IMR-90 (cell line): ENCODE results near the gene CLTCL1. TPM values are rescaled to one million over a fixed set of nuclear protein-coding genes. Genes with fewer than 3 reads are reported as not detected.

Source experiments
- ATAC-seq: fragments of 200-7000 bp; cut with Tn5 transposase; 2 replicates; pipeline ENCODE4 v1.9.1; 2020; ENCODE audit warnings: low read depth, mild to moderate bottlenecking, moderate library complexity
- BruUV-seq: library from RNA; stranded (reverse); fragments of 400-500 nt; replicated peaks from 2 replicates; lab custom pipeline; 2021; lab: Mats Ljungman, UMichigan
- CTCF ChIA-PET: fragments of 300-600 bp; formaldehyde crosslinking; extraction: SDS; loops from one replicate; lab custom pipeline; 2021; ENCODE audit warnings: antibody characterized with exemption; lab: Yijun Ruan, JAX
- POLR2A ChIA-PET: fragments of 300-600 bp; sonication (Branson Sonifier 250); formaldehyde crosslinking; loops from one replicate; lab custom pipeline; 2022; ENCODE audit warnings: antibody characterized with exemption; ENCODE audit not compliant: unreplicated experiment; lab: Charles Lee
- DNase-seq: peaks from one replicate; pipeline ENCODE4 v3.0.0; 2013
- H2AFZ ChIP-seq: replicated peaks from 2 replicates; pipeline ENCODE3; 2013; ENCODE audit warnings: low read length, mild to moderate bottlenecking; ENCODE audit not compliant: poor library complexity
- H2AK5ac ChIP-seq: 2 replicates; pipeline ENCODE4 v1.6.1; 2013; ENCODE audit warnings: low read depth, low read length, inconsistent platforms
- H2AK9ac ChIP-seq: replicated peaks from 2 replicates; pipeline ENCODE3; 2013; ENCODE audit warnings: mild to moderate bottlenecking, low read depth, low read length, moderate library complexity; ENCODE audit not compliant: poor library complexity
- H2BK120ac ChIP-seq: 2 replicates; pipeline ENCODE4 v1.6.1; 2013; ENCODE audit warnings: low read depth, low read length, inconsistent platforms
- H2BK15ac ChIP-seq: 3 replicates; pipeline ENCODE4 v1.6.1; 2013; ENCODE audit warnings: low read depth, low read length, inconsistent platforms
- H2BK20ac ChIP-seq: 2 replicates; pipeline ENCODE4 v1.6.1; 2013; ENCODE audit warnings: low read depth, mild to moderate bottlenecking, inconsistent platforms, low read length, moderate library complexity
- H2BK5ac ChIP-seq: 2 replicates; pipeline ENCODE4 v1.6.1; 2013; ENCODE audit warnings: mild to moderate bottlenecking, low read depth, low read length, inconsistent platforms; ENCODE audit not compliant: poor library complexity, severe bottlenecking
- H3K14ac ChIP-seq: replicated peaks from 2 replicates; pipeline ENCODE4 v1.6.1; 2013; ENCODE audit warnings: low read depth, low read length, inconsistent platforms
- H3K18ac ChIP-seq: 2 replicates; pipeline ENCODE4 v1.6.1; 2013; ENCODE audit warnings: low read depth, low read length, control low read depth
- H3K23ac ChIP-seq: 2 replicates; pipeline ENCODE4 v1.6.1; 2013; ENCODE audit warnings: low read depth, low read length, inconsistent platforms
- H3K27ac ChIP-seq: 2 replicates; pipeline ENCODE4 v1.5.1; 2013; ENCODE audit warnings: mild to moderate bottlenecking, control low read depth, low read length; ENCODE audit not compliant: insufficient read depth
- H3K27me3 ChIP-seq: 2 replicates; pipeline ENCODE4 v1.6.1; 2013; ENCODE audit warnings: low read length; ENCODE audit not compliant: control insufficient read depth, insufficient read depth
- H3K36me3 ChIP-seq: 2 replicates; pipeline ENCODE4 v1.6.1; 2013; ENCODE audit warnings: low read length, mixed read lengths; ENCODE audit not compliant: control insufficient read depth, insufficient read depth
- H3K4ac ChIP-seq: 2 replicates; pipeline ENCODE4 v1.6.1; 2013; ENCODE audit warnings: low read depth, low read length, inconsistent platforms
- H3K4me1 ChIP-seq: 2 replicates; pipeline ENCODE4 v1.6.1; 2013; ENCODE audit warnings: low read length, mixed read lengths; ENCODE audit not compliant: control insufficient read depth, insufficient read depth
- H3K4me2 ChIP-seq: 2 replicates; pipeline ENCODE4 v1.6.1; 2013; ENCODE audit warnings: low read depth, mild to moderate bottlenecking, control low read depth, low read length, moderate library complexity
- H3K4me3 ChIP-seq: 2 replicates; pipeline ENCODE4 v1.5.1; 2013; ENCODE audit warnings: low read depth, mild to moderate bottlenecking, control low read depth, low read length, moderate library complexity; ENCODE audit not compliant: insufficient read depth
- H3K56ac ChIP-seq: 2 replicates; pipeline ENCODE4 v1.6.1; 2013; ENCODE audit warnings: low read length, inconsistent platforms; ENCODE audit not compliant: insufficient read depth; ENCODE audit errors: extremely low read depth
- H3K79me1 ChIP-seq, 2 experiments: 2 replicates each; pipeline ENCODE4 v1.6.1; 2013; ENCODE audit warnings: low read length in 2 of 2, inconsistent platforms in 1 of 2, low read depth in 1 of 2
- H3K9ac ChIP-seq: 2 replicates; pipeline ENCODE4 v1.6.1; 2013; ENCODE audit warnings: low read depth, low read length, control low read depth
- H3K9me1 ChIP-seq: 2 replicates; pipeline ENCODE4 v1.6.1; 2013; ENCODE audit warnings: low read length, inconsistent platforms; ENCODE audit not compliant: insufficient read depth
- H3K9me3 ChIP-seq: 2 replicates; pipeline ENCODE4 v1.6.1; 2013; ENCODE audit warnings: low read length; ENCODE audit not compliant: control insufficient read depth, insufficient read depth
- H4K20me1 ChIP-seq: 2 replicates; pipeline ENCODE4 v1.6.1; 2013; ENCODE audit warnings: low read length, inconsistent platforms; ENCODE audit not compliant: insufficient read depth
- H4K5ac ChIP-seq: 2 replicates; pipeline ENCODE4 v1.6.1; 2013; ENCODE audit warnings: mild to moderate bottlenecking, low read depth, low read length, control low read depth
- H4K8ac ChIP-seq, 2 experiments: 2 replicates each; pipeline ENCODE4 v1.6.1; 2013; ENCODE audit warnings: low read depth in 2 of 2, low read length in 2 of 2, control low read depth in 1 of 2, inconsistent platforms in 1 of 2
- H4K91ac ChIP-seq: 2 replicates; pipeline ENCODE4 v1.6.1; 2013; ENCODE audit warnings: low read depth, low read length, inconsistent platforms; ENCODE audit not compliant: insufficient read depth
- BHLHE40 ChIP-seq: fragments of 150-350 bp; IDR thresholded peaks from 2 replicates; pipeline ENCODE4 v1.6.1; 2016; ENCODE audit warnings: mild to moderate bottlenecking, low read depth, low read length
- FOS ChIP-seq: fragments of 150-350 bp; IDR thresholded peaks from 2 replicates; pipeline ENCODE4 v1.6.1; 2016; ENCODE audit warnings: low read depth, low read length
- WGBS, 2 experiments: methylation state at CpG; one replicate each; pipeline versions ENCODE4 v1.1.5 to v1.1.7; 2013; ENCODE audit warnings: missing lambda C conversion rate in 2 of 2; ENCODE audit not compliant: insufficient read length in 1 of 2; ENCODE audit errors: extremely low coverage in 2 of 2; 5-methylcytosine and 5-hydroxymethylcytosine counted together
- dilution Hi-C: fragments of 300-500 bp; cut with HindIII; formaldehyde crosslinking; loops from one replicate; pipeline ENCODE4 v1.14.3; 2018; ENCODE audit warnings: low sequenced_read_pairs; ENCODE audit not compliant: unreplicated experiment
- in situ Hi-C: fragments of 300-500 bp; cut with MboI; formaldehyde crosslinking; loops from 3 replicates; pipeline ENCODE4 v1.14.3; 2019; ENCODE audit warnings: low sequenced_read_pairs, inconsistent platforms, mixed read lengths
- intact Hi-C: fragments of 100-400 bp; cut with micrococcal nuclease; formaldehyde crosslinking; loops from 2 replicates; pipeline ENCODE4 v1.10.0; 2022
- polyA plus RNA-seq, 3 experiments: library from polyadenylated mRNA; depleted of rRNA; stranded (reverse); fragments of >200 nt; gene quantifications; 2 replicates each; pipeline ENCODE4 v1.2.3, GENCODE V29; 2012; ENCODE audit warnings: low replicate concordance in 1 of 3
- total RNA-seq: library from RNA; depleted of rRNA; stranded (reverse); fragments of >200 nt; gene quantifications from 2 replicates; pipeline ENCODE4 v1.2.3, GENCODE V29; 2012

The CLTCL1 gene
- total and polyA plus RNA-seq, 2 of the 4 experiments (the other 2 are of a cell fraction) = 6.2 to 8.1 TPM

DNA sequence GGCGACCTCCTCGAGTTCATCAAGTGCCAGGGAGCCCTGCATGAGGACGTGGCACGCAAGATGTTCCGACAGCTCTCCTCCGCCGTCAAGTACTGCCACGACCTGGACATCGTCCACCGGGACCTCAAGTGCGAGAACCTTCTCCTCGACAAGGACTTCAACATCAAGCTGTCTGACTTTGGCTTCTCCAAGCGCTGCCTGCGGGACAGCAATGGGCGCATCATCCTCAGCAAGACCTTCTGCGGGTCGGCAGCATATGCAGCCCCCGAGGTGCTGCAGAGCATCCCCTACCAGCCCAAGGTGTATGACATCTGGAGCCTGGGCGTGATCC, 159.9 kb downstream of the CLTCL1 start:
- no peak overlapping the region for H3K4me2 ChIP-seq
- BruUV-seq = no TSS peak
- WGBS, 2 experiments = 95% methylated on average over 16 of the region's 19 CpGs; no CpG with 5 or more reads in 1 of the 2 experiments

More for the DNA sequence above, 159.9 kb downstream of the CLTCL1 start:
- CTCF ChIA-PET = no interaction called here
- Histone ChIP-seq H3K27me3 (no peaks in the 10 kb centered on the region), H3K9ac (no peak overlapping the region), H4K5ac (no peak overlapping the region), H2BK5ac (no peak overlapping the region), H3K23ac (no peak overlapping the region), H4K91ac (no peak overlapping the region), H3K18ac (no peak overlapping the region), H2BK120ac (no peak overlapping the region), H3K27ac (no peak overlapping the region), H2AK5ac (no peak overlapping the region), H3K9me3 (no peaks in the 10 kb centered on the region), H4K20me1 (no peaks in the 10 kb centered on the region), H2BK15ac (no peak overlapping the region), H3K4ac (no peak overlapping the region), H2AK9ac (no peak overlapping the region), H3K56ac (no peak overlapping the region), H3K4me3 (no peak overlapping the region), H3K79me1 (no peaks in the 10 kb centered on the region), H3K36me3 (peaks cover 41% of the 10 kb centered on the region), H4K8ac (no peak overlapping the region), H2BK20ac (no peak overlapping the region), H2AFZ (no peak overlapping the region), H3K9me1 (peaks cover 3% of the 10 kb centered on the region; the same call in 1 of the 2 replicates), H3K14ac (no peak overlapping the region), H3K4me1 (no peaks in the 10 kb centered on the region)
- DNase-seq = no peak
- no peak for ATAC-seq
- no peak for TF ChIP-seq BHLHE40
- no peak for TF ChIP-seq FOS
- intact Hi-C loops = no loop called here
- POLR2A ChIA-PET = no interaction called here
- dilution Hi-C loops = no loop called here
- in situ Hi-C loops = no loop called here
